ENCODE data around the gene EFCAB14.

GRCh38 chr1:46689897-46690296, 29.0 kb downstream of the EFCAB14 start:
- TF ChIP-seq CTCF (IDR thresholded peaks at IDR 0.05) (no peak), POLR2A (IDR thresholded peaks at IDR 0.05) (no peak)
